GM19043 (cell line): ENCODE measurements around the gene PRXL2C.
"Not testable (repeated sequence)": the region's sequence is repeated elsewhere in the genome, so short reads cannot be mapped to it uniquely, and the experiment has no call there.

ENCODE experiments used
- ATAC-seq: cut with Tn5 transposase; IDR thresholded peaks from one replicate; pipeline ENCODE4 v1.9.1; 2021; ENCODE audit warnings: low read depth; ENCODE audit not compliant: unreplicated experiment

Gene PRXL2C

DNA sequence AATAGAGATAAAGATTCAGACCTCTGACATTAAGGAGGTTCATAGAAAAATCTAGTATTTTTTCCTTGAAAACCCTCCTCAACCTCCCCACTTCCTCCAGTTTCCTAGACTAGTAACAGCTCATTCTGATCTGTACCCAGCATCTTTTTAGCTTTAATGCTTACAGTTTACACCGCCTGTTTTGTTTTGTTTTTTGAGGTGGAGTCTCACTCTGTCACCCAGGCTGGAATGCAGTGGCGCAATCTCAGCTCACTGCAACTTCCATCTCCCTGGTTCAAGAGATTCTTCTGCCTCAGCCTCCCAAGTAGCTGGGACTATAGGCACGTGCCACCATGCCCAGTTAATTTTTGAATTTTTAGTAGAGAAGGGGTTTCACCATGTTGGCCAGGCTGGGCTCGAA, 40.5 kb downstream of the PRXL2C start:
- ATAC-seq, result not testable (repeated sequence)

DNA sequence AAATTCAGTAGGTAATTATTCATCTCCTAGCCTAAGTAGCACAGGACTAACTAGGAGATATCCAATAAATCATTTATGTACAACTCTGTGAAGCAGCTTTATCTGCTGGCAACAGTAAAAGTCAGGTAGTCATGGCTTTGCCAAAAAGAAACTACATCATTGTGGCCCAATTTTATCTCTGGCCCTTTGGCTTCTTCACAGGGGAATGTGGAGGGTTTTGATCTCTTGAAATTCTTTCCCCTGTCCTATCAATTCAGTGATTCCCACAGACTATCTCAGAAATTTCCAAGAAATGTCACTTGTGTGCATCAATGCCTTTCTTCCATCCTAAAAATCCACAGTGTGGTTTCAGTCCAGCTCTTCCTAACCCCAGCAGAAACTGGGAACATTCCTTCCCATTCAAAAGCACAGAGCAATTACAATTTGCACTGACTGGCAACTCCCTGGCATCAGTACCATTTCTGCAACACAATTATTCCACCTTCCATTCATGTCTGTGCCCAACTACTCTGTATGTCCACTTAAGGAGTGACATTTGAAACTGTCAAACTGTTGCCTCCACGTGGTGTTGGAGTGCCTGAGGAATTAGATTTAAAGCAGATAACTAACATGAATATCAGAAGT, 42.0 kb downstream of the PRXL2C start:
- no peak for ATAC-seq

DNA sequence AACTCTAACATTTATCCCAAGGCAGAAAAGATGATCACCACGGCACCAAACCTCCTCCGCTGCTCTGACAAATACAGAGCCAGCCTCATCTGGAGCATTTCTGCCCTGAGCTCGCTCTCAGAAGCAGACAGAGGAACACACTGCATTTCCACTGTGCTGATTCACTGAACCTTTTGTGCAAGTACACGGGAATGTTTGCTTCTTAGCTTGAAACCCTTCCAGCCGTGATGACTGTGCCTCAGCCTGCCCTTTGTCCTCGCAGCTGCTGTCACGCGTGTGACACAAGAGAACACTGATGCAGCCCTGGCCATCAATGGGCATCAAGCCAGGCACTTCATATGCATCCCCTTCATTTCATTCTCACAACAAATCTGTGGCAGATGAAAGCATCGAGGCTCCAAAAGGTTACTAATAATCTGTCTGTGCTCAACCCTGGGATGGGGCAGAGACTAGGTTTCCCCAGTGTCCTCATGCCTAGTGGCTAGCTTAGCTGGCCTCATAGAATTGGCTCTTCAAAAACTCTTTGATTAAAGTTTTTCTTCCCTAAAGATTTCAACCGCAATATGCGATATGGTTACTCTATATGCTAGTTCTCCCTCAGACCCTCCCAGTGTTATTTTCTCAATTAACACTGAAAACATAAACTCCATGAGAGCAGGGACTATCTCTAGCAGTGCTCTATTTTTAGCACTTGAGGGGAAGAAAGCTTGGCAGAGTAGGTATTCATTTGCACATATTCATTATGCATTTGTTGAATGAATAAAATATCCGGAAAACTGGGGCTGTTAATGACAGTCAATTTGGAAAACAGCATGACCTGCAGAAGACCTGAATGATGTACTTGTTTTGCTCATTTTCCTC, 42.8 kb downstream of the PRXL2C start:
- ATAC-seq, result no peak

DNA sequence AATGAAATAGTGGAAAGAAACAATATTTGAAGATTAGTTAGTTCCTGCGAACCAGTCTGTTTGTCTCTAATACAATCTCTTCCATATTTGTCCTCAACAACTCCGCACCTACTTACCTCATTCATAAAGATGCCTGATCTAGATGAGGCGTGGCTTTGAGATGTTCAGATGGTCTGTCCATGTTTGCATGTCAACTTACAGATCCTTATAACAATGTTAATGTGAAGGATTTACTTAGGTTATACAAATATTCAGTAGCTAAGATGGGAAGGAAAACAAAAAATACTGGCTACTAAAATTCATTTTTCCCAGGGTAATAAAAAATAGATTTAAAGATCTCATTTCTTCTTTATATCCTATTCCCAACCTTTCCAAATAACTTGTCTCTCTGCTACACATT, 43.8 kb downstream of the PRXL2C start:
- no peak for ATAC-seq

DNA sequence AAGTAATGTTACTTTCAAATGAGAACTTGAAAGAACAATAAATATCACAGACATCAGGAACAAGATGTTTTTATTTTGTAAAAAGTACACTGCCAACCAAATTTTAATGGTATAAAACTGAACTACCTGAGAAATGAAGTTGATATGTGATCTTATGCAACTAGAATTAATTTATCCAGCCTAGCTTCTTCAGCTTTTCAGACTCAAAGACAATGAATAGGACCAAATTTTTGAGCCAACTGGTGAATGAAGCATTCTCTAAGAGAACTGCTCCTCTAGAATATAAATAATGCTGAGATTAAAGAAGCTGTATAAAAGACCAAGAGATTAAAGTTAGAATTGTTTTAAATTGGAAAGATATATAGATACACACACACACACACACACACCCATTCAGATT, 45.4 kb downstream of the PRXL2C start:
- ATAC-seq, result no peak

DNA sequence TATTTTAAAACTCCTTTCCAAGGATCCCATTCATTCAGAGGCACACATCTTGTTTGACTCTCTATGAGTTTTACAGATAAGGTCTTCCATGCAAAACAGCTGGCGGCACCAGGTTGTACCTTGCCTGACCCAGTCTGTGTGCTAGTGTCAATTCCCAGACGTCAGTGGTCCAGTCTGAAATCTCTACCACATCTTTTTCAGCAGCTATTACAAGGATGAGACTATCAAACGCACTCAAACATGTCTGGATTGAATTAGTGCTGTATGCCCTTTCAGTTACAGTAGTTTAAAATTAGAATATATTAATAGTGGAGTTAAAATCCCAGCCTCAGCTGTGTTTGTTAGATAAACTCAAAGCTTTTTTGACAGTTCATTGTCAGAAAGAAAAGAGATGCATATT, 47.1 kb downstream of the PRXL2C start:
- no peak for ATAC-seq

DNA sequence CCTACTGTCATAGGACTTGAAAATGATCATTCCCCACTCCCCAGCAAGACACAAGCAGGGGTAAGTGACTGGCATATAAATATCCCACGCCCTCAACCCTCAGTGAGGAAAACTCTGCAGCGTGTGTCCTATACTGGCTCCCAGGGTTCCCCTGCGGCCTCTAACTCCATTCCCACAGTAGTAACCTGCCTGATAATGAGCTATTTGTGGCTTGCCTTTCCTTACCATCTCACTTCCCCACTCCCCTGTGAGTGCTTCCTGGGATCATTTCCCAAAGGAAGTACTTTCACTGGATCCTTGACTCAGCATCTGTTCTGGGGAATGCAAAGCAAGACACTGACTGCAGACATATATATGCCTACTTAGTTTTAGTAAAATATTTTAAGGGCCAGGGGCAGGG, 49.8 kb downstream of the PRXL2C start:
- no peak for ATAC-seq

DNA sequence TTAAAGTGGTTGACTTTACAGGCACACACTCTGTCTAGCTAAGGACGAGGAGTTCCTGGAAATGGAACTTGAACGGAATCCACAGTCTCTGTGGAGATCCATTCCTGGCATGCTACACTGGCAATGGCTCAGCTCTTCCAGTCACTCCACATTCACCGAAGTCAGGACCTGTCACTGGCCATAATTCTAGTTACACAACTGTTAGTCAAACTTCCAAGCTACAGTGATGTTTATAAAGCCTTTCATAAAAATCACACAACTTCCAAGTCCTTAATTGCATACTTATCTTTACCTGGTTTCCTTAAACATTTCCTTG, 51.2 kb downstream of the PRXL2C start:
- ATAC-seq, result no peak

DNA sequence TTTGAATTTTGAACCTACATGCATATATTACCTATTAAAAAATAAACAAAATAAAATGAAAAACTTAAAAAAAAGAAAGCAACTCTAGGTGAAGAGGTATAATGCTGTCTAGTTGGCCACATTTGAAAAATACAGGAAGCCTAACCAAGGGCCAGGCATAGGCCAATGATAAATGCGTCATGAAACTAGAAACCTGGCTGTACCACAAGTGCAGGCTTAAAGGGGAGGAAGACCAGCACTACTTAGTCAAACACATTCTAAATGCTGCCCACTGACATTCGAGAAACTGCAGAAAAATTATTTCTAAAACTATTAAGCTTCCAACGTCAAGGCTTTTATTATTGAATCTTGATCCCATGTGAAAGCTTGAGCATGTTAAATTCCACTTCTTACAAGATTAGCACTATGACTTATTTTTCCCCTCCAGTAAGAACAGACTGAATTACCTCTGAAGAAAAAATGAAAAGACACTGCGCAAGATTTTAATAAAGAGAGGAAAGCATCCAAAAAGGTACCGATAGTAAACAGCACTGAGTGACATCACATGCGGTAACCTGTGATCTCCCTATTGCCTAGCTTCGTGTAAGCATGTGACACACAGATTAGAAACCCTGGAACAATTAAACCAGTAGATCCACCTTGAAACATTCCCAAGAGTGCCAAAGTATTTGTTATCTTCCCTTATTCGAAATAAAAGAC, 51.7 kb downstream of the PRXL2C start:
- ATAC-seq, result no peak

DNA sequence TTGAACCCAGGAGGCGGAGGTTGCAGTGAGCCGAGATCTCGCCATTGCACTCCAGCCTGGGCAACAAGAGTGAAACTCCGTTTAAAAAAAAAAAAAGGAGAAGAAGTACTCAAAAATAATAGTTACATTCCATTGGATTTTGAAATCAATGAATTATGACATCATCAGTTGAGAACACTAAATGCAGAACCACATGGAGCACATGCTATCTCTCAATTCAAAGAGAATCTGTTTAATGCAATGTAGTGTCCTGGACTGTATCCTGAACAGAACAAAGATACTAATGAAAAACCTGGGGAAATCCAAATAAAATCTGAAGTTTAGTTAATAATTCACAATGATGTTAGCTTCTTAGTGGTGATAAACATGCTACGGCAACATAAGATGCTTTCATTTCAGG, 55.8 kb downstream of the PRXL2C start:
- ATAC-seq, result no peak

DNA sequence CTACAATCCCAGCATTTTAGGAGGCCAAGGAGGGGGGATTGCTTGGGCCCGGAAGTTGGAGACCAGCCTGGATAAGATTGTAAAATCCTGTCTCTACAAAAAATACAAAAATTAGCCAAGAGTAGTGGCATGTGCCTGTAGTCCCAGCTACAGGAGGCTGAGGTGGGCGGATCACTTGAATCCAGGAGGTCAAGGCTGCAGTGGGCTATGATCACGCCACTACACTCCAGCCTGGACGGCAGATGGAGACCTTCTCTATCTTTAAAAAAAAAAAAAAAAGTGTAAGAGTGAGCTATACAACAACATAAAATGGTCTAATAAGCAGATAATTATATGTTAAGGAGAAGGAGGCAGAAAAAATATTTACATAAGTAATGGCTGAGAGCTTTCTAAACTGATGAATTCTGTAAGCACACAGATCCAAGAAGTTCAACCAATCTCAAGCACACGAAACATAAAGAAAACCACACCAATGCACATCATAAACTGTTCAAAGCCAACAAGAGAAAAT, 58.5 kb downstream of the PRXL2C start:
- ATAC-seq, result no peak
